IPS DF 19.7 (cell line): ENCODE results near the gene ANTXR2.
"Not testable (repeated sequence)": the region's sequence is repeated elsewhere in the genome, so short reads cannot be mapped to it uniquely, and the experiment has no call there.

Experiments
- DNase-seq: peaks from one replicate; pipeline ENCODE4 v3.0.0-alpha.2; 2013; ENCODE audit warnings: low read depth, low spot score

Gene ANTXR2

DNA sequence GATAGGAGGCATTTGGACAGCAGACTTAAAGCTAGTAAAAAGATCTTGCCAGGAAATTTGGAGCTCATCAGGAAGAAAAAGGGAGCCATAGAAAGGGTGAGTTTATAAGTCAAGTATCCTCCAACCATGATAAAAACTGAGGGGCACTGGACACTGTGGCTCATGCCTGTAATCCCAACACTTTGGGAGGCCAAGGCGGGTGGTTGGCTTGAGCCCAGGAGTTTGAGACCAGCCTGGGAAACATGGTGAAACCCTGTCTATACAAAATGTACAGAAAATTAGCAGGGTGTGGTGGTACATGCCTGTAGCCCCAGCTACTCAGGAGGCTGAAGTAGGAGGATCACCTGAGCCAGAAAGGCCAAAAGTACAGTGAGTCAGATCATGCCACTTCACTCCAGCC is 48.7 kb downstream of the ANTXR2 start:
- DNase-seq = no peak

DNA sequence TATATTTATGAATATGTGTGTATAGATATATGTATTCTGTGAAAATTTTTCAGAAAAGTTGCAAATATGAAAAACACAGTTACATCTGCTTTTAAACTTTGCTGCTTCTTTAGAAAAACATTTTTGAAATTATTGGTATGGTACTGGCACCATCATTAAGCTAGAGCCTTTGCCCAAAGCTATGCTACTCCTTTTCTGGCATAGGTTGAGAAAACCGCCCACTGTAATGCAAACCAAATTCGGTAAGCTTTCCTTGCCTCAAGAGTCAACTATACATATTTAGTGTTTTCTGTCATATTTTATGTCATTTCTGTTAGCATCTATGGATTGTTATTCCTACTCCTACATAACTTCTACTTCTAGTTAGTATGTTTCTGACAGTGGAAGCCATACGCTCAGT is 50.7 kb downstream of the ANTXR2 start:
- no peak for DNase-seq

DNA sequence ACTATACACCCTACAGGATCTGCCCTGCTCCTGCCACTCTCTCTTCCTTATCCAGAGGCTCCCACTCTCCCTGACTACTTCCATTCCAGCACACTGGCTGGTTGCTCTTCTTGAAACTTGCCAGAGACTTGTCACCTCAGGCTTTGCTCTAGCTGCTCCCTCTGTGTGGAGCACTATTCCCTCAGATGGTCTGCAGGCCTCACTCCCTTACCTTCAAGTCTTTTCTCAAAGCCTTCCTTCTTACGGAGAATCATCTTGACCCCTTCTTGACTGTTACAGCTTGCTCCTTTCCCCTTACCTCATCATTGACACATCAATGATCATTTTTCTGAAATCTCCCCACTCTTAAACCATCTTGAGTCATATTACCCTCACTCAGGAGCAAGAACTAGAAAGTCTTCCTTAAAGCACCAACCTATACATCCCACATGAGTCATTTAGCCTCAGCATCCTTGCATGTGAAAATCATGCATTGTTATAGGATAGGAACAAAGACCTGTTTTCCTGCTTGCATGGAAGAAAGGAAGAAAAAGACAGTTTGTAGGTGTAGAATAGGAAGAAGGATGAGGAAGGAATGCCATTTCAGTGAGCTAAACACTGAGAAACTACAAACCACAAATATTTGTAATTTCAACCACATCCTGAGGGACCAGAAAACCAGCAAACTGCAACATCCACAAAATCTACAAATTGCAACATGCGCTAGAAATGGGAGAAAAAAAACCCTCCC is 55.7 kb downstream of the ANTXR2 start:
- DNase-seq = no peak

DNA sequence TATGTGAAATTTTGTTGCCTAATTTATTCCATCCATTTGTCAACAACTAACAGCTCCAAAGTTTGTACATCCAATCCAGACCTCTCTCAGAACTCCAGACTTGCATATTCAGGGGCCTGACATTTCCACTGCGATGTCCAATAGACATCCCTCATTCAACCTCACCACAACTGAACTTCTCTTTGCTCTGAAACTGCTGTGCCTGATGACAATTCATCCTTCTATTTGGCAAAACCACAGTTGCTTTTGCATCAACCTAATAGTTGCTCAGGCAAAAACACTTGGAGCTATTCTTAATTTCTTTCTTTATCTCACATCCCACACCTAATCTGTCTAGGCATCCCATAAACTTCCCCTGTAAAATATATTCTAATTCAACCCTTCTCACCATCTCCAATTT is 56.5 kb downstream of the ANTXR2 start:
- DNase-seq = no peak

DNA sequence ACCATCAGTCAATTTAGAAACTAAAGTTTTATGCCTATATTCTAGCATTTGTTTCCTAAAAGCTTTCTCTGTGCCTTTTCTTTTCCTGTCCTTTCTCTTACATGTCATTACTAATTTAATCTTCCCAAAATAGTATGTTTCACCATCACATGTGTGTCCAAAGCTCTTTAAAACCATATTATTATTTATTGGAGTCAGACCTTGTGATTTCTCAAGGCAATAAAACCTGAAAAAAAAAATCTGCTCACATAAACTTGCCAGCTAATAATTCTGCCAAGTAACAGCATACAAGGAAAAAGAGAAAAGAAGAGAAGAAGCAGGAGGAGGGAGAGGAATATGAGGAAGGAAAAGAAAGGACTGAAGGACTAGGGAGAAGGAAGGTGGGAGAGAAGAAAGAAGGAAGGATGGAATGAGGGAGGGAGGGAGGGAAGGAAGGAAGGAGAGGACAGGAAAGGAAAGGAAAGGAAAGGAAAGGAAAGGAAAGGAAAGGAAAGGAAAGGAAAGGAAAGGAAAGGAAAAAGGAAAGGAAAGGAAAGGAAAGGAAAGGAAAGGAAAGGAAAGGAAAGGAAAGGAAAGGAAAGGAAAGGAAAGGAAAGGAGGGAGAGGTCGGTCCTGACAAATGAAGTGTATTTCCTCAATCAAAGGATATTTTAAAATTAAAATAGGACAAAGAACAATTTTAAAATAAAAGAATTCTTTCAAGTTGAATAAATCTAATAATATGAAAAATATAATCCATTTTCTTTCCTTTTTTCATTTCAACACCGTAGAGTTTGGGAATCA is 57.4 kb downstream of the ANTXR2 start:
- no peak for DNase-seq

DNA sequence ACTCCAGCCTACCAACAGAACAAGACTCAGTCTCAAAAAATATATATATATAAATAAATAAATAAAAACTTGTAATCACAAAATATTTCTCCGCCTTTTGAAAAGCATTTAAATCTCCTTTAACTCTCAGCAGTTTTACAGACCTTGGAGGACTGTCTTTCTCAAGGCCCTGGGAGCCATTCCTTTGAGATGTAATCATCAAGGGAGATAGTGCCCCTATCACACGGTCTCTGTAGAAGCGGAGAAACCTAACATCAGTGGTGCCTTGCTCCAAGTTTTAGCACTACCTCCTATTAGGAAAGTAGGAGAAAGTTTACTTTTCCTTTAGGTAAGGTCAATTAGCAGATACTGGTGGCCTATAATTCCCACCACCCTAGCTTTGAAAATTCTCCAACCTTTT is 58.5 kb downstream of the ANTXR2 start:
- no peak for DNase-seq

DNA sequence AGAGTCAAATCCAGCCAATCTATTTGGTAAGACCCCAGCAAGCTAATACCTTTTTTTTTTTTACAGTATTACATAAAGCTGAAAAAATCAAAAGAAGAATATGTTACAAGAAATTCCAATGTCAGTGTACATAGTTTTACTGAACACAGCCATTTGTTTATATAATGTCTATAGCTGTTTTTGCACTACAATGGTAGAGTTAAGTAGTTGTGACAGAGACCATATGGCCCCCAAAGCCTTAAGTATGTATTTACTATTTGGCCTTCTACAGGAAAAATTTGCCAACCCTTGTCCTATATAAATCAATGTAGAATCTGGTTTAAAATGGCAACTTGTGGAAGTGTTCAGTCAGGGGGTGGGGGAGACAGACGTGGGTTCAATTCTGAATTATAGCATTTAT is 60.7 kb downstream of the ANTXR2 start:
- DNase-seq = no peak

DNA sequence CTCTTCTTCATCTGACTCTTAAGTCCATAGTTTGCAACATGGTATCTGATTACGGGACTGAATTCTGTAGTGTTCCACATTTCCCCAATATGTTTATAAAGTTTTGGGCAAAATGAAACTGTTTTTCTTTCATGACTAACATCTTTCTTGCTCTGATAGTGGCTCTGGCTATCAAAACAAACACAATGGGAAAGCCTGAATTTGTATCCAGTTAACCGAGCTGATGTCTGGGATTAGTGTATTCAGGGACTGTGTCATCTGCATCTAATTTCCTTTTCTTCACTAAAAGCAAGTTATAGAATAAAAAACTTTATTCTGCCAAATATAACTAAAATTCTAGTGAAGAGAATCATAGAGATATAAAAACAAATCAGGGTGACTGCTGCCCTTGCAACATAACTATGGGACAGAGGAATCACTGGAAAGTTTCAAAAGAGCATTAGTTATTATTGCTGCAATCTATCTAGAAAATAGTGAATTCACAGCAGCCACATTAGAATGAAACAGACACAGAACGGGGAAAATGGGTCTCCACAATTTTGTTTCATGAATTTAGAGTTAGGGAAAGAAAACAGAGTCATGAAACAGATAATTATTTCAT is 61.3 kb downstream of the ANTXR2 start:
- DNase-seq = no peak

DNA sequence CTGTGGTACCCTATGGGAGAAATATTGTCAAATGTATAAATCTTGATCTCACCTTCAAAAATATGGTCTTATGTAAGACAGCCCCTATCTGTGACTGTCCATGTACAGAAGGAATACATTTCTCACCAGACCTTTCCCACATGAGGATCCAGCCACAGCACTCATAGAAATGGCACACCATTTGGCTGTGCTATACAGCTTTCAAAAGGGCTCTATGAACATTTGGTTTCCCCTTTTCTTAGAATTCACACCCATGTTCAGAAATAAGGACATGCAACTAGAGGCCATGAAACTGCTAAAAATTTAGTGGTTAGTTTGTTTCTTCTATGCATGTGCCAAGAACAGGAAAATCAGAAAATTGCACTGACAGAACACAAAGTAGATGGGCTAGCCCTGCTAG is 62.7 kb downstream of the ANTXR2 start:
- DNase-seq = no peak

DNA sequence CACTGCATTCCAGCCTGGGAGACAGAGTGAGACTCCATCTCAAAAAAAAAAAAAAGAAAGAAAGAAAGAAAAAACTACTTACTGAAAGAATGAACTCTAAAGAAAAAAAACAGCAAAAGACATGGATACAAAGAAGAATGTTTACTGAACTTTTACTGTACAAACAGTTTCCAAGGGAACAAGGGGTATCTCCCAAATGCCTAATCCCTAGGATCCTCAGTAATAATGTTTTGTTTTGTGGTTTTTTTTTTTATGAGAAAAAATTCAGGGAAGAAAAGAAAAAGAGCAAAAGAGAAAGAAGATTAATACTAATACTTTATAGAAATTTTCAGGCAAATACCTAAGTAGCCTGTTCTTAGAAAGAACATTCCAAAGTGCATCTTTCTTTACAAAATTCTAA is 63.2 kb downstream of the ANTXR2 start:
- DNase-seq = no peak

DNA sequence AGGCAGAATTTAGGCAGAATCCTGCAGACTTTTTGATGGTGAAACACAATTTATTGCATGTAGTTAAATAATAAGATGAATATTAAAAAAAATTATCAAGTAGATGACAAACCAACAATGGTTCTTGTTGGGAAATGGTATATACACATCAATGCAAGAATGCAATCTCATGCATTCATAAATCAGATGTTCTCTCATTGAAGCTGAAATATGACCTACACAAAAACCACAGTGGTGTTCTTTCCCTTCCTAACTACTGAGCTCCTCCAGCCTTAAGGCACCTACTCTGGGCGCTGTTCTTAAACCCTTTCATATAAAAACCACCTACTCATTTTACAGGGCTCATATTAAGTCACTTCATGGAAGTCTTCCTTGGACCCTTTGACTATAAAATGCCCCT is 64.1 kb downstream of the ANTXR2 start:
- no peak for DNase-seq

DNA sequence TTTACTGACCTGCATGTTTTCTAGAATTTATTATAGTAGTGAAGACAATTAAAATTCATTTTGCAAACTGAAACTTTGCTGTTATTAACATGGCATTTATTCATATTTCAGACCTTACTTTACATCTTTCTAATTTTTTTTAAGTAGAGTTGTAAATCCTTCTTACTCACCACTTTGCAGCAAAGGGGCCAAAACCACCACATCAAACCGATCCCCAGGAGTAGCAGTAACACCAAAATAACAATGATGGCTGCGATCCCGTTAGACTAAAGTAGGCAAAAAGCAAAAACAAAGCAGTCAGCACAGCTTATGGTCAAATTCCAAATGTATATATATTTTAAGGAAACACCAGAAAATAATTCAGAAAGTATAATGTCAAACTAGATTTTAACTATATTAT is 64.7 kb downstream of the ANTXR2 start:
- DNase-seq = no peak

DNA sequence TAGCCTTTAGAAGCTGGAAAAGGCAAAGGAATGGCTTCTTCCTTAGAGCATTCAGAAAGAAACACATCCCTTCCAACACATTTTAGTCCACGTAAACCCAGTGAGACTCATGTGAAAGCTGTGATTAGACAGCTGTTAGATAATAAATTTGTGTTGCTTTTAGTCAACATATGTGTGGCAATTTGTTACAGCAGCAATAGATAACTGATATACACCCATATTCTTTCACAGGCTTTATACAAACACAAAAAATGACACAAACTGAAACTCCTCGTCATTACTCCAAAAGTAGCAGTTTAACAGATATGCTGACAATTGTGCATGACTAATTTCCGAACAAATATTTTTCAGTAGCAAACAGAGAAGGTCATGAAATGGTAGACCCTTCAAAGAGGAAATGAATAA is 65.3 kb downstream of the ANTXR2 start:
- no peak for DNase-seq

DNA sequence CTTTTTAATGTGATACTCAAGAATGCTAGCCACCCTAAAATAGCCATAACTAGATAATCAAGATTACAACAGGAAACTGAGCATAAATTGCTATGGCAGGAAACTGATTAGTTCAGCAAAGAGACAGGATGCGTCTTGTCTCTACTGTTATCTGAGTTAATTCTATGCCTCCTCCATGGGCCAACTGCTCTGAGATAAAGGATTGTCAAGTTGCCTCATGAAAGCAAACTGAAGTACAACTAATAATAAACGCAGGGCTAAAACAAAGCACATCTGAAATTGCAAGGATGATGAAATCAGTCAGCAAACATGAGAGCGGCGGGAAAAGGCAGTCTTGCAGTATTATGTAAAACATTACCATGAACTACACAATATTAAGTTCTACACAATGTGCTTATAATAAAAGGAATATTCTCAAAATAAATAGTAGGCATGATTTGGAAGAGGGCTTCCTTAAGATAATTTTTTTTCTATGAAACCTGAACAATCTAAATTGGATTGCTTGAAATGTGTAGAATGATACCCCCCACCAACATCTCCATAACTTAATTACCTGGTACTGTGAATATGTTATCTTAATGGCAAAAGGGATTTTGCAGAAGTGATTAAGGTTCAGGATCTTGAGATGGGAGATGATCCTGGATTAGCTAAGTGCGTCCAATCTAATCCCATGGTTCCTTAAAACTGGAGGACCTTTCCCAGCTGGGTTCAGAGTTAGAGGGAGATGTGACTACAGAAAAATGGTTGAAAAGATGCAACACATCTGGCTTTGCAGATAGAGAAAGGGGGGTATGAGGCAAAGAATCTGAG is 65.9 kb downstream of the ANTXR2 start:
- no peak for DNase-seq

DNA sequence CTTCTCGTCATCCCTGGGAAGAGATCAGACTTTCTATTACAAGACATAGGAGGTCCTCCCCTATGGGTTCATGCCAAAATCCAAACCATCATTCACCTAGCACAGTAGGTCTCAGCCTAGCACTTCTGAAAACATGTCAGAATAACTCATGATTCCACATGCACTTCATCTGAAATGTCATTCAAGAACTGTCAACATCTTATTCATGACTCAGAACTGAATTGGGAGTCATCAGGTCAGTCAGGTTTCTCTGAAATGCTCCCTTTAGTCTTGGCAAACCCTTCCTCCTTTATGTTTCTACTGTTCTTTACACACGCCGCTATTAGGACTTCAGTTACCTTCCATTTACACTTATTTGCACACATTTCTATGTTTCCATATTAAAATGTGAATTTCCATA is 67.2 kb downstream of the ANTXR2 start:
- no peak for DNase-seq

DNA sequence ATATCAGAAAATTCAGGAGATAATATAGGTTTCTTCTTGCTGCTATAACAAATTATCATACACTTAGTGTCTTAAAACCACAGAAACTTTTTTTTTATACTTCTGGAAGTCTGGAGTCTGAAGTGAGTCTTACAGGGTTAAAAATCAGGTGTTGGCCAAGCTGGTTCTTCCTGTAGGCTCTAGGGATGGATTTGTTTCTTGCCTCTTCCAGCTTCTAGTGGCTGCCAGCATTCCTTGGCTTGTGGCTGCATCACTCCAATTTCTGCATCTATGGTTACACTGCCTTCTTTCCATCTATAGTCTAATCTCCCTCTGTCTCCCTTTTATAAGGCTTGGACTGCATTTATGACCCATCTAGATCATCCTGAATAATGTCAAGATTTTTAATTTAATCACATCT is 68.7 kb downstream of the ANTXR2 start:
- no peak for DNase-seq

DNA sequence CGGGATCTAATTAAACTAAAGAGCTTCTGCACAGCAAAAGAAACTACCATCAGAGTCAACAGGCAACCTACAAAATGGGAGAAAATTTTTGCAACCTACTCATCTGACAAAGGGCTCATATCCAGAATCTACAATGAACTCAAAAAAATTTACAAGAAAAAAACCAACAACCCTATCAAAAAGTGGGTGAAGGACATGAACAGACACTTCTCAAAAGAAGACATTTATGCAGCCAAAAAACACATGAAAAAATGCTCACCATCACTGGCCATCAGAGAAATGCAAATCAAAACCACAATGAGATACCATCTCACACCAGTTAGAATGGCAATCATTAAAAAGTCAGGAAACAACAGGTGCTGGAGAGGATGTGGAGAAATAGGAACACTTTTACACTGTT is 70.5 kb downstream of the ANTXR2 start:
- not testable (repeated sequence) for DNase-seq

DNA sequence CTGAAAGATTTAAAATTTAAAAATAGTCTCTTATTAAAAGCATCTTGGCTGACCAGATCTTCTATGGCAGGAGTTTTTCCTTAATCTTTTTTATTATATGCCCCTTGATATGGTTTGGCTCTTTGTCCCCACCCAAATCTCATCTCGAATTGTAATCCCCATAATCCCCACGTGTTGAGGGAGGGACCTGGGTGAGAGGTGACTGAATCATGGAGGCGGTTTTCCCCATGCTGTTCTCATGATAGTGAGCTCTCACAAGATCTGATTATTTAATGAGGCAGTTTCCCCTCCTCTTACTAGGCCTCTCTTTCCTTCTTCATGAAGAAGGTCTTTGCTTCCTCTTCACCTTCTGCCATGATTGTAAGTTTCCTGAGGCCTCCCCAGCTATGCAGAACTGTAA is 74.0 kb downstream of the ANTXR2 start:
- DNase-seq = not testable (repeated sequence)

DNA sequence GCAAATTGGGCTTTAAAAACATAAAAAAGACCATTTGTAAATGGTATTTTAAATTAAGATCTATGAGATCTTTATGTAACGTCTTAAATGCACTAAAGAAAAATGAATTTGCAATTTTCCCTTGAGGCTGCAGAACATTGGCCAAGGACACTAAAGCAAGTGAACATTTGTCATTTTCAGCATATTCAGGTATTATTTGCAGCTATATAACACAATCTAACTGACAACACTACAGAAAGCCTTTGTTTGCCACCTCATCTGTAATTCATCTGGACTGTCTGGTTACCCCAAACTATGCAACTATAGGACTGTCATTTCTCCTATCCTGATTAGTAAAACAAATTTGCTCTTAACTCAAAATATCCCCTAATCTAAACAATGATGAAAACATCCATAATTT is 74.8 kb downstream of the ANTXR2 start:
- no peak for DNase-seq

DNA sequence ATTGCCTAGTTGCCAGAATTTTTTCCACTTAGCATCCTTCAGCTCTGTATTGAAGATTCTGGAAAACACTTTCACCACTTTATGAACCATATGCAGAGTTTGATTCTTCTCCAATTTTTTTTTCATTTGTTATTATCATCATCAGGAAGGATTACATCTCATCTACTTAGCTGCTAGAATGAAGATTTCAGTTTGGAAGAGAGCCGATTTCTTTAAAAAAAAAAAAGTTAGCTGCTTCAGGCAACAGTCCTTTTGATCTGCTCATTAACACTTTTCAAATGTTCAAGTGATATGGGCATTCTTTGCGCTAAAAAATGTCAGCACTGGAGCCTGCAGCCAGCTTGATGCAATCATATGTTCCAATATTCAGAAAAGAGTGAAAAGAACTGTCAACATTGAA is 76.2 kb downstream of the ANTXR2 start:
- DNase-seq = no peak

DNA sequence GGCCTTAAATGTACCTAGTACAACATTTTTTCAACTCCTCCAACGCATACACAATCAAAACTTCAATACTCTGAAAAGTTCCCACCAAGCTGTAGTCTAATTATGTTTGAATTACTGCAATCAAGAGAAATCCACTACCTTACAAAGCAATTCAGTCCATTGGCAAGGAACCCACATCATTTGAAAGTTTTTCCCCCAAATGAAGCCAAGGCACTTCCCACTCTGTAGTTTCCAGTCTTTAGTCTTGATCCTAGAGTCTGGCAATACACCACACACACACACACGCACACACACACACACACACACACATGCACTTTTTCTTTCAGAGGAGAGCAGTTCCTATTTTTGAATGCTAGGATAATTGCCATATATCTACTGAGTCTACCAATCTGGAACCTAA is 79.6 kb downstream of the ANTXR2 start:
- no peak for DNase-seq

DNA sequence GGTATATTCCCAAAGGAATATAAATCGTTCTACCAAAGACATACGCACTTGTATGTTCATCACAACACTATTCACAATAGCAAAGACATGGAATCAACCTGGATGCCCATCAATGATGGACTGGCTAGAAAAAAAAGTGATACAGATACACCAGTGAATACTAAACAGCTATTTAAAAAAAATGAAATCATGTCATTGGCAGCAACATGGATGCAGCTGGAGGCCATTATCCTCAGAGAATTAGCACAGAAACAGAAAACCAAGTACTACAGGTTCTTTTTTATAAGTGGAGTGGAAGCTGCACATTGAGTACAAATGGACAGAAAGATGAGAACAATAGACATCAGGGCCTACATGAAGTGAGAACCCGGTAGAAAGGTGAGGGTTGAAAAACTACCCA is 81.4 kb downstream of the ANTXR2 start:
- DNase-seq = no peak
